ENCODE measurements around the gene CCNL2. TPM values are rescaled to one million over a fixed set of nuclear protein-coding genes. Genes with fewer than 3 reads are reported as not detected.

The CCNL2 gene
- total RNA-seq, 1 donor from 2014 or later = 45.7 TPM

GRCh38 chr1:1340791-1341548 lies 58.2 kb downstream of the CCNL2 start:
- intact Hi-C loops (cut with DNase I) = no loop called here
- DNase-seq (no peak), ATAC-seq (ENCODE audit: poor library complexity) (no peak)

GRCh38 chr1:1340185-1340584 lies 59.0 kb downstream of the CCNL2 start:
- DNase-seq = no peak
- ATAC-seq (ENCODE audit: poor library complexity) = no peak
- intact Hi-C loops (cut with DNase I) = no loop called here

GRCh38 chr1:1338278-1338677 lies 60.9 kb downstream of the CCNL2 start:
- intact Hi-C loops (cut with DNase I) = no loop called here
- ATAC-seq (ENCODE audit: poor library complexity) (no peak), DNase-seq (no peak)

GRCh38 chr1:1337793-1338147 lies 61.4 kb downstream of the CCNL2 start:
- ATAC-seq (ENCODE audit: poor library complexity) (no peak), DNase-seq (no peak)
- intact Hi-C loops (cut with DNase I) = no loop called here

- ATAC-seq (ENCODE audit: poor library complexity) (no peak), DNase-seq (no peak)
- intact Hi-C loops (cut with DNase I) = no loop called here
These were observed 62.0 kb downstream of the CCNL2 start for GRCh38 chr1:1336931-1337792.

- no peak for DNase-seq
- ATAC-seq (ENCODE audit: poor library complexity) = no peak
- intact Hi-C loops (cut with DNase I) = no loop called here
These were observed 62.7 kb downstream of the CCNL2 start for GRCh38 chr1:1336446-1336845.

- intact Hi-C loops (cut with DNase I) = no loop called here
- ATAC-seq (ENCODE audit: poor library complexity) (no peak), DNase-seq (no peak)
These were observed 63.3 kb downstream of the CCNL2 start for GRCh38 chr1:1335792-1336248.

Small RNAs within 50 kb of the gene (microRNA-seq; reads per million reads assigned to microRNA genes)
- gene MIR6808 = not detected

Other genes with a start within 250 kb of the CCNL2 start
- 0.22 TPM for gene TTLL10, start 225.5 kb downstream of the CCNL2 start, total RNA-seq
- gene TNFRSF18, start 192.7 kb downstream of the CCNL2 start, total RNA-seq = 0.32 TPM
- gene TNFRSF4, start 185.2 kb downstream of the CCNL2 start, total RNA-seq = 2.1 TPM
- gene SDF4, start 167.3 kb downstream of the CCNL2 start, total RNA-seq = 110 TPM
- gene B3GALT6, start 167.1 kb downstream of the CCNL2 start, total RNA-seq = 8.6 TPM
- 0.51 TPM for gene C1QTNF12, start 152.6 kb downstream of the CCNL2 start, total RNA-seq
- gene UBE2J2, start 125.5 kb downstream of the CCNL2 start, total RNA-seq = 34.7 TPM
- 2.6 TPM for gene SCNN1D, start 118.9 kb downstream of the CCNL2 start, total RNA-seq
- 56.3 TPM for gene ACAP3, start 91.4 kb downstream of the CCNL2 start, total RNA-seq
- 10.6 TPM for gene PUSL1, start 90.7 kb downstream of the CCNL2 start, total RNA-seq
- gene INTS11, start 74.7 kb downstream of the CCNL2 start, total RNA-seq = 70.9 TPM
- 113 TPM for gene CPTP, start 74.5 kb downstream of the CCNL2 start, total RNA-seq
- 0.40 TPM for gene TAS1R3, start 68.1 kb downstream of the CCNL2 start, total RNA-seq
- 126 TPM for gene DVL1, start 49.9 kb downstream of the CCNL2 start, total RNA-seq
- gene MXRA8, start 40.8 kb downstream of the CCNL2 start, total RNA-seq = 21.7 TPM
- gene AURKAIP1, start 24.1 kb downstream of the CCNL2 start, total RNA-seq = 271 TPM
- gene MRPL20, start 8.0 kb upstream of the CCNL2 start, total RNA-seq = 144 TPM
- gene ANKRD65, start 21.9 kb upstream of the CCNL2 start, total RNA-seq = 1.8 TPM
- gene VWA1, start 36.4 kb upstream of the CCNL2 start, total RNA-seq = 17.1 TPM
- gene ATAD3C, start 50.4 kb upstream of the CCNL2 start, total RNA-seq = 0.94 TPM
- gene ATAD3B, start 72.4 kb upstream of the CCNL2 start, total RNA-seq = 7.9 TPM
- 18.5 TPM for gene ATAD3A, start 112.8 kb upstream of the CCNL2 start, total RNA-seq
- 7.5 TPM for gene TMEM240, start 141.3 kb upstream of the CCNL2 start, total RNA-seq
- gene SSU72, start 175.5 kb upstream of the CCNL2 start, total RNA-seq = 106 TPM
- 2.0 TPM for gene FNDC10, start 200.8 kb upstream of the CCNL2 start, total RNA-seq
- 110 TPM for gene MIB2, start 216.2 kb upstream of the CCNL2 start, total RNA-seq
- gene MMP23B, start 232.8 kb upstream of the CCNL2 start, total RNA-seq = 25.1 TPM